OCI-LY7 (cell line): ENCODE data around the gene TMEM184B. TPM values are rescaled to one million over a fixed set of nuclear protein-coding genes. Genes with fewer than 3 reads are reported as not detected.

Source experiments
- BruUV-seq: library from RNA; stranded (reverse); fragments of 400-500 nt; replicated peaks from 2 replicates; lab custom pipeline; 2021; lab: Mats Ljungman, UMichigan
- CTCF ChIA-PET: fragments of 300-600 bp; sonication (Branson Sonifier 250); formaldehyde crosslinking; loops from one replicate; lab custom pipeline; 2022; ENCODE audit warnings: antibody characterized with exemption; ENCODE audit not compliant: unreplicated experiment; lab: Charles Lee
- POLR2A ChIA-PET: fragments of 300-600 bp; sonication (Branson Sonifier 250); formaldehyde crosslinking; loops from one replicate; lab custom pipeline; 2022; ENCODE audit warnings: antibody characterized with exemption; lab: Charles Lee
- DNase-seq: peaks from one replicate; pipeline ENCODE4 v3.0.0-alpha.2; 2015; ENCODE audit warnings: low spot score
- H2AFZ ChIP-seq: fragments of 200-600 bp; sonication (generic), shearing (Covaris generic); 2 replicates; pipeline ENCODE4 v1.6.1; 2014; ENCODE audit warnings: mild to moderate bottlenecking, antibody characterized with exemption, low read length, moderate library complexity
- H3K27ac ChIP-seq: fragments of 200-600 bp; sonication (generic); 2 replicates; pipeline ENCODE4 v1.5.1; 2014; ENCODE audit warnings: mixed run types, low read depth, mild to moderate bottlenecking, moderate library complexity, low read length, inconsistent platforms; ENCODE audit not compliant: poor library complexity, severe bottlenecking
- H3K36me3 ChIP-seq: fragments of 200-600 bp; sonication (generic); 2 replicates; pipeline ENCODE4 v1.6.1; 2014; ENCODE audit warnings: mild to moderate bottlenecking, antibody characterized with exemption, low read length, moderate library complexity, mixed read lengths; ENCODE audit not compliant: insufficient read depth
- H3K4me1 ChIP-seq: fragments of 200-600 bp; sonication (generic); 2 replicates; pipeline ENCODE4 v1.5.1; 2014; ENCODE audit warnings: mild to moderate bottlenecking, low read length; ENCODE audit not compliant: insufficient read depth, poor library complexity, severe bottlenecking
- H3K4me2 ChIP-seq: fragments of 200-600 bp; sonication (generic); 2 replicates; pipeline ENCODE4 v1.6.1; 2014; ENCODE audit warnings: mild to moderate bottlenecking, low read length
- H3K4me3 ChIP-seq: fragments of 200-600 bp; sonication (generic); 2 replicates; pipeline ENCODE4 v1.5.1; 2014; ENCODE audit warnings: mild to moderate bottlenecking, low read depth, low read length; ENCODE audit not compliant: poor library complexity, severe bottlenecking
- H3K79me2 ChIP-seq: fragments of 200-600 bp; sonication (generic); 2 replicates; pipeline ENCODE4 v1.6.1; 2016; ENCODE audit warnings: low read depth, mild to moderate bottlenecking, low read length, moderate library complexity, mixed read lengths; ENCODE audit not compliant: insufficient read depth
- H3K9me2 ChIP-seq: fragments of 200-600 bp; sonication (generic); 2 replicates; pipeline ENCODE4 v1.6.1; 2016; ENCODE audit warnings: mild to moderate bottlenecking, low read length, mixed read lengths; ENCODE audit not compliant: insufficient read depth
- H3K9me3 ChIP-seq: fragments of 200-600 bp; sonication (generic); 2 replicates; pipeline ENCODE4 v1.6.1; 2014; ENCODE audit warnings: mild to moderate bottlenecking, mixed run types, low read length, mixed read lengths
- H4K20me1 ChIP-seq: fragments of 200-600 bp; sonication (generic); 2 replicates; pipeline ENCODE4 v1.6.1; 2014; ENCODE audit warnings: mild to moderate bottlenecking, antibody characterized with exemption, low read length, moderate library complexity, mixed read lengths; ENCODE audit not compliant: insufficient read depth
- EZH2phosphoT487 ChIP-seq: fragments of 200-600 bp; sonication (generic); IDR thresholded peaks from 2 replicates; pipeline ENCODE4 v1.6.1; 2018; ENCODE audit warnings: low read depth, borderline replicate concordance, mild to moderate bottlenecking, mixed run types, antibody characterized with exemption, low read length, moderate library complexity, mixed read lengths
- intact Hi-C: fragments of 100-400 bp; cut with micrococcal nuclease; formaldehyde crosslinking; loops from one replicate; pipeline ENCODE4 v1.10.0; 2022; ENCODE audit not compliant: unreplicated experiment
- total RNA-seq, 2 experiments: library from RNA; depleted of rRNA in 1 of 2; stranded (reverse); fragments of >200 nt in 1 of 2; shearing (Covaris generic) in 1 of 2; gene quantifications; 2 replicates each; pipeline ENCODE4 v1.2.3, GENCODE V29; 2014 to 2022
- TF ChIP-seq, protein P1 (sequence below): fragments of 200-600 bp; sonication (generic); conservative IDR thresholded peaks from 2 replicates; pipeline ENCODE4 v1.5.1; 2014; ENCODE audit warnings: mild to moderate bottlenecking, antibody characterized with exemption, low read length, moderate library complexity, mixed read lengths

Gene TMEM184B
- total RNA-seq, 2 experiments from 2014 or later, result 19.1 to 50.2 TPM

DNA sequence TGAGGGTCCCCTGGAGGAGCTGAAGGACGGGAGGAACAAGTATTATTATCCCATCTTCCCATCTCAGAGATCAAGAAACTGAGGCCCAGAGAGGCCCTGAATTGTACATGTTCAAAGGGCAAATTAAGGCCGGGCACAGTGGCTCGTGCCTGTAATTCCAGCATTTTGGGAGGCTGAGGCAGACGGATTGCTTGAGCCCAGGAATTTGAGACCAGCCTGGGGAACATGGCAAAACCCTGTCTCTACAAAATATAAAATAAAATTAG lies 99.2 kb downstream of the TMEM184B start:
- ChIA-PET POLR2A (no interaction called here), CTCF (no interaction called here)
- Histone ChIP-seq H3K9me2 (no peaks in the 10 kb centered on the region), H3K36me3 (no peaks in the 10 kb centered on the region), H3K4me2 (no peak overlapping the region), H3K4me1 (peaks cover 14% of the 10 kb centered on the region), H2AFZ (no peak overlapping the region), H4K20me1 (no peaks in the 10 kb centered on the region), H3K9me3 (no peaks in the 10 kb centered on the region), H3K4me3 (no peak overlapping the region), H3K27ac (no peak overlapping the region), H3K79me2 (no peaks in the 10 kb centered on the region)
- no TSS peak for BruUV-seq
- intact Hi-C loops, result no loop called here
- TF ChIP-seq EZH2phosphoT487, result no peak
- TF ChIP-seq, protein P1, sequence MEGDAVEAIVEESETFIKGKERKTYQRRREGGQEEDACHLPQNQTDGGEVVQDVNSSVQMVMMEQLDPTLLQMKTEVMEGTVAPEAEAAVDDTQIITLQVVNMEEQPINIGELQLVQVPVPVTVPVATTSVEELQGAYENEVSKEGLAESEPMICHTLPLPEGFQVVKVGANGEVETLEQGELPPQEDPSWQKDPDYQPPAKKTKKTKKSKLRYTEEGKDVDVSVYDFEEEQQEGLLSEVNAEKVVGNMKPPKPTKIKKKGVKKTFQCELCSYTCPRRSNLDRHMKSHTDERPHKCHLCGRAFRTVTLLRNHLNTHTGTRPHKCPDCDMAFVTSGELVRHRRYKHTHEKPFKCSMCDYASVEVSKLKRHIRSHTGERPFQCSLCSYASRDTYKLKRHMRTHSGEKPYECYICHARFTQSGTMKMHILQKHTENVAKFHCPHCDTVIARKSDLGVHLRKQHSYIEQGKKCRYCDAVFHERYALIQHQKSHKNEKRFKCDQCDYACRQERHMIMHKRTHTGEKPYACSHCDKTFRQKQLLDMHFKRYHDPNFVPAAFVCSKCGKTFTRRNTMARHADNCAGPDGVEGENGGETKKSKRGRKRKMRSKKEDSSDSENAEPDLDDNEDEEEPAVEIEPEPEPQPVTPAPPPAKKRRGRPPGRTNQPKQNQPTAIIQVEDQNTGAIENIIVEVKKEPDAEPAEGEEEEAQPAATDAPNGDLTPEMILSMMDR, result no peak
- no peak for DNase-seq

DNA sequence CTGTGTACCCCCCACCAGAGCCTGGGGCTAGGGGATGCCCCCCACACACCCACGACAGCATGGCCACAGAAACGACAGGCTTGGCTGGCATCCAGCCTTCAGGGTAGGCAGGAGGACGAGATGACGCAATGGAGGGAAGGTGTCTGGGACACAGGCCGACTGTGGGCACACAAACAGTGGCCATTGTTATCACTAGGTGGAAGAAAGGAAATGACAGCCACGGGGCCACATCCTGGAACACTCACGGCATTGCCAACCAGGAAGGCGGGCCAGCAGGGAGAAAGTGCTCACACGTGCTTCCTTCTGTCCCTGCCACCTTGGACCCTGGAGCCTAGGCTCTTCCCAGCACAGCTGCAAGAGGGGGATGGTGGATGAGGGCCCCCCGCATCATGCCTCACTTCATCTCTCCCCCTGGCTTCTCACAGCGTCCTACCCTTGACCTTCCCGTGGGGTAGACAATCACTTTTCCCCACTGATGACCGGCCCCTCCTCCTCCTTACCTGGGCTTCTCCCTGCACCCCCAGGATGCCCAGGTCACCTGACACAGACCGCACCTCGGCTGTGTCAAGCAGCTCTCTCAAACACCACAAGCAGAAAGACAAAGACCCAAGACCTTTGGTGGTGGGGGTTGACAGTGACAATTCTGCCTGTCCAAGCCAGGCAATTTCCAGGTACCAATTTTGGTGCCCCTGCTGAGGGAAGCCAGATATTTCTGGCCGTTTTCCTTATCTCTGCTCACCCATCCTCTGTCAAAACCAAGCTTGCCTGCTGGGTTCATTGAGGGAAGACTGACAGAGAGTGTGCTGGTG lies 99.8 kb downstream of the TMEM184B start:
- H3K27ac ChIP-seq, result no peak overlapping the region
- no peaks in the 10 kb centered on the region for H4K20me1 ChIP-seq
- ChIA-PET POLR2A (no interaction called here), CTCF (no interaction called here)
- intact Hi-C loops, result no loop called here
- H3K9me2 ChIP-seq, result no peaks in the 10 kb centered on the region
- no peak for DNase-seq
- TF ChIP-seq, protein P1, result no peak
- no peak for TF ChIP-seq EZH2phosphoT487
- no peaks in the 10 kb centered on the region for H3K79me2 ChIP-seq
- no peak overlapping the region for H3K4me2 ChIP-seq
- H2AFZ ChIP-seq, result no peak overlapping the region
- no TSS peak for BruUV-seq
- H3K36me3 ChIP-seq, result no peaks in the 10 kb centered on the region
- H3K4me1 ChIP-seq, result peaks cover 14% of the 10 kb centered on the region
- no peaks in the 10 kb centered on the region for H3K9me3 ChIP-seq
- no peak overlapping the region for H3K4me3 ChIP-seq
